ENCODE data around the gene SFN. TPM values are rescaled to one million over a fixed set of nuclear protein-coding genes. Genes with fewer than 3 reads are reported as not detected.

Gene SFN
- total and polyA plus RNA-seq, 7 donors = 1.1 to 729 (median 209) TPM; not detected in 2

- intact Hi-C loops (cut with DNase I) = no loop called here
- H3K27me3 ChIP-seq = no peaks in the 10 kb centered on the region
- H3K4me3 ChIP-seq = no peak overlapping the region
- no peaks in the 10 kb centered on the region for H3K9me3 ChIP-seq
- 88 to 90% methylated on average over 6 of the region's 6 CpGs for WGBS, 2 donors
- DNase-seq = no peak
- TF ChIP-seq POLR2A (IDR thresholded peaks at IDR 0.05) = no peak
- no peak for TF ChIP-seq EP300 (IDR thresholded peaks at IDR 0.05)
- TF ChIP-seq CTCF (IDR thresholded peaks at IDR 0.05) = no peak
- TF ChIP-seq POLR2AphosphoS5 (IDR thresholded peaks at IDR 0.05) = no peak
- no peak overlapping the region for H3K27ac ChIP-seq
- H3K4me1 ChIP-seq = peaks cover 0 to 40% (median 33%) of the 10 kb centered on the region in 4 donors
- H3K36me3 ChIP-seq = peaks cover 15 to 27% (median 18%) of the 10 kb centered on the region in 4 donors
Measured at GRCh38 chr1:26829184-26829911, 33.6 kb upstream of the SFN start.

GRCh38 chr1:26831059-26831458 lies 31.9 kb upstream of the SFN start:
- intact Hi-C loops (cut with DNase I) = no loop called here
- Histone ChIP-seq H3K36me3 (peaks cover 15 to 43% (median 31%) of the 10 kb centered on the region in 4 donors), H3K4me3 (no peak overlapping the region), H3K4me1 (peaks cover 0 to 33% (median 28%) of the 10 kb centered on the region in 4 donors), H3K9me3 (no peaks in the 10 kb centered on the region), H3K27ac (no peak overlapping the region), H3K27me3 (no peaks in the 10 kb centered on the region)
- 92 to 93% methylated on average over 3 of the region's 3 CpGs for WGBS, 2 donors
- DNase-seq = no peak
- no peak for TF ChIP-seq EP300 (IDR thresholded peaks at IDR 0.05)
- TF ChIP-seq POLR2A (IDR thresholded peaks at IDR 0.05) = no peak
- no peak for TF ChIP-seq CTCF (IDR thresholded peaks at IDR 0.05)

- peaks cover 15 to 48% (median 32%) of the 10 kb centered on the region in 4 donors for H3K36me3 ChIP-seq
- H3K27me3 ChIP-seq = no peaks in the 10 kb centered on the region
- no peak for DNase-seq
- WGBS, 2 donors = 54 to 68% methylated on average over 3 of the region's 3 CpGs
- no peak overlapping the region for H3K4me3 ChIP-seq
- TF ChIP-seq CTCF (IDR thresholded peaks at IDR 0.05) = no peak
- TF ChIP-seq POLR2AphosphoS5 (IDR thresholded peaks at IDR 0.05) = no peak
- no peak for TF ChIP-seq POLR2A (IDR thresholded peaks at IDR 0.05)
- no peak for TF ChIP-seq EP300 (IDR thresholded peaks at IDR 0.05)
- intact Hi-C loops (cut with DNase I) = no loop called here
- no peaks in the 10 kb centered on the region for H3K9me3 ChIP-seq
- no peak overlapping the region for H3K27ac ChIP-seq
- H3K4me1 ChIP-seq = peaks cover 0 to 31% (median 25%) of the 10 kb centered on the region in 4 donors
Measured at GRCh38 chr1:26831546-26832248, 31.3 kb upstream of the SFN start.

- intact Hi-C loops (cut with DNase I) = no loop called here
- Histone ChIP-seq H3K4me3 (no peak overlapping the region), H3K36me3 (peaks cover 15 to 51% (median 32%) of the 10 kb centered on the region in 4 donors), H3K27ac (no peak overlapping the region), H3K27me3 (no peaks in the 10 kb centered on the region), H3K9me3 (no peaks in the 10 kb centered on the region), H3K4me1 (peaks cover 0 to 28% (median 22%) of the 10 kb centered on the region in 4 donors)
- TF ChIP-seq POLR2A (IDR thresholded peaks at IDR 0.05) (no peak), CTCF (IDR thresholded peaks at IDR 0.05) (no peak), EP300 (IDR thresholded peaks at IDR 0.05) (no peak), POLR2AphosphoS5 (IDR thresholded peaks at IDR 0.05) (no peak)
- 93 to 94% methylated on average over 16 of the region's 16 CpGs for WGBS, 2 donors
- no peak for DNase-seq
Measured at GRCh38 chr1:26832249-26832960, 30.5 kb upstream of the SFN start.

Data from sigmoid colon (tissue), 7 donors.